ENCODE measurements around the gene TROAP.
A peak's percentile ranks its signal among the peaks of the same experiment; 100 is the strongest.
"Not testable (repeated sequence)": the region's sequence is repeated elsewhere in the genome, so short reads cannot be mapped to it uniquely, and the experiment has no call there.

TROAP gene

GRCh38 chr12:49330631-49331379 is 7.8 kb downstream of the TROAP start:
- DNase-seq: no peak

GRCh38 chr12:49331380-49332222 is 8.5 kb downstream of the TROAP start:
- DNase-seq: no peak

- no peak for DNase-seq
Observed at GRCh38 chr12:49332441-49332861, 9.4 kb downstream of the TROAP start.

- DNase-seq: no peak
Observed at GRCh38 chr12:49332891-49333371, 9.9 kb downstream of the TROAP start.

GRCh38 chr12:49333778-49334177 is 10.7 kb downstream of the TROAP start:
- not testable (repeated sequence) for DNase-seq

GRCh38 chr12:49334226-49334625 is 11.2 kb downstream of the TROAP start:
- no peak for DNase-seq

GRCh38 chr12:49334681-49335080 is 11.6 kb downstream of the TROAP start:
- no peak for DNase-seq

GRCh38 chr12:49335118-49335954 is 12.3 kb downstream of the TROAP start:
- DNase-seq: no peak

GRCh38 chr12:49335955-49336644 is 13.0 kb downstream of the TROAP start:
- no peak for DNase-seq

GRCh38 chr12:49336645-49337584 is 13.9 kb downstream of the TROAP start, which contains the start of gene C1QL4:
C1QL4 (minus strand) TSS chr12:49337188; CDS start chr12:49336477, 711 bp downstream.
- DNase-seq: peak; percentile 29

GRCh38 chr12:49338830-49339463 is 15.9 kb downstream of the TROAP start:
- DNase-seq: no peak

GRCh38 chr12:49339464-49339861 is 16.4 kb downstream of the TROAP start:
- DNase-seq: no peak

GRCh38 chr12:49340095-49340870 is 17.2 kb downstream of the TROAP start:
- DNase-seq: no peak

GRCh38 chr12:49340971-49341776 is 18.1 kb downstream of the TROAP start:
- no peak for DNase-seq

- DNase-seq: no peak
Observed at GRCh38 chr12:49341777-49342065, 18.7 kb downstream of the TROAP start.

- DNase-seq: peak; percentile 92
Observed at GRCh38 chr12:49342066-49342913, 19.2 kb downstream of the TROAP start.

GRCh38 chr12:49342914-49343731 is 20.1 kb downstream of the TROAP start:
- DNase-seq: no peak
